OCI-M1 (cell line): ENCODE measurements around the gene EML5.
A peak's percentile ranks its signal among the peaks of the same experiment; 100 is the strongest.

Source experiments
- DNase-seq: peaks from one replicate; lab custom pipeline; 2025; lab: John Stamatoyannopoulos, UW

EML5 gene

DNA sequence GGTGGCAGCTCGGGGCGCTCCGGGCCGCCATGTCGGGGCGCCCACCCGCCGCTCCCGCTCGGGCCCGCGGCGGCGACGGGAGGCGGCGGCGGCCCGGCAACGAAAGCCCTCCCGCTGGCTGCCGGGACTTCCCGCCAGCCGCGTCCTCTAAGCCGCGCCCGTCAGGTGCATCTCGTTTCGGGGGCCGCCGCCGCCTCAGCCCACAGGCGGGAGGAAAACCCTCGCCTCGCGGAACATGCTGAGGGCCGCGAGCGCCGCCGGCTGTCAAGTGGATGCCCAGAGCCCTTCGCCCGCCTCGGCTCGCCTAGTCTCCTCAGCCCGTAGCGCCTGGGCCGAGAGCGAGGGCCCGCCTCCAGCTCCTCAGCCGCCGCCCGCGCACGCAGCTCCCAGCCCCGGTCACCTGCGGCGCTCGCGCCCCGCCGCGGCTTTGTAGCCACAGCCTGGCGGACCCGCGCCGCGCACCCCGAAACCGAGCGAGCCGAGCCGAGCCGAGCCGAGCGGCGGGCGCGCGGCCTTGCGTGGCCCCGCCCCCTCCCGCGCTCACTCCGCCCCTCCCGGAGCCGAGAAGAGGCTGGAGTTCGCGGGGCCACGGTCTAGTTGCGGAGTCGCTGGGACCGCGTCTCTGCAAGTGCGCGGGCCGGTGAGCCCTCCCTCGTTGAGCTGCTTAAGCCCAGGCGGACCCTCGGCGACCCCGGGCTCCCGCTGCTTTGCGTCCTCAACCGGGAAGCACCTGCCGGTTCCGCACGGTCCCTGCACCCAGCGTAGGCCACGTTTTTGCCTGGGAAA is at the start of gene EML5:
EML5 (minus strand) TSS at position 481 of the 786 bp plus-strand sequence; CDS start at position 31, 450 bp downstream.
- DNase-seq, result peak; percentile 76

DNA sequence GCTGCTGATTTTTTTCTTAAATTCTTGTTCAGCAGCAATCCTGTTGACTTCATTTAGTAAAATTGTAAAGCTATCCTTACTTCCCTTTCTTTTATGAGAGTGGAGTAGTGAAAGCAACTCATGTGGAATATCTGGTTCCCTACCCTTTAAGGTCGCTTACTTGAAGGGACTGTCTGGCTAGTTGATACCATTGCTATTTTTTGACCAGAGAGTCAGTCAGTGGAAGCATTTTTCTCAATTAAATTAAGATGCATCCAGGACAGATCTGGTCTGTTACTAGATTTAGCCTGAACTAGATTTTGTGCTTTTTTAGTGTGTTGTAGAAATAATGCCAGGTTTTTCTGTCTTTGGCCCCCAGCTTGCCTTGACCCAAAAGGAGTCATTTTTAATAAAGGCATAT is 49.7 kb upstream of the EML5 start:
- DNase-seq, result no peak

DNA sequence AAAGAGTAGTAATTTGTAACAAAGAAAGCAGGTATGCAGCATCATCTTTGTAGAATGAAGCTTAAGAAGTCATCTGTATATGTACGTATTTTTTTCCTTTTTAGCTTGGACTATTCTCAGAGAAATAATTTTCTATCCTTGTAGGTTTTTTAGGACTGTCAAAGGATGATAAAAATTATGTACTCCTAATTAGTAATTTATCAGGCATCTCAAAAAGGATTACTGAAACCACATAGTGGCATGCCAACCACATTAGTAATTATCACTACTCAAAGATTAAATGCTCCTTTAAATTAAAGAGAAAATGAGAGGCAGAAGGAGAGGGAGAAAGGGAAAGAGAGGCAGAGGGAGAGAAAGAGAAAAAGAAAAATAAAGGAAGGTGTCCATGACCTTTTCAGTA is 49.0 kb upstream of the EML5 start:
- DNase-seq, result no peak

DNA sequence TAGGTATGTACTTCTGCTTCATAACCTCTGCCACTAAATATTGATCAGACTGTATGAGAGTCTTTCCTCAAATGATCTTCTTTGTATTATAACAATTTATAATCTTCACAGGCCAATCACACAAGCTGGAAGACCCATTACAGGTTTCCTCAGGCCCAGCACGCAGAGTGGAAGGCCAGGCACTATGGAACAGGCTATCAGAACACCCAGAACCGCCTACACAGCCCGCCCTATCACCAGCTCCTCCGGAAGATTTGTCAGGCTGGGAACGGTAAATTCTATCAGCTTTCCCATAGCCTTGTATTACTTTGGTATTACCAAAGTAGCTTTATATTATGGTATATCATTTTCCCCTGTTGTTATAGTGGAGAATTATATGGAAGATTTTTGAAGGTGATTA is 48.2 kb upstream of the EML5 start:
- DNase-seq, result no peak

DNA sequence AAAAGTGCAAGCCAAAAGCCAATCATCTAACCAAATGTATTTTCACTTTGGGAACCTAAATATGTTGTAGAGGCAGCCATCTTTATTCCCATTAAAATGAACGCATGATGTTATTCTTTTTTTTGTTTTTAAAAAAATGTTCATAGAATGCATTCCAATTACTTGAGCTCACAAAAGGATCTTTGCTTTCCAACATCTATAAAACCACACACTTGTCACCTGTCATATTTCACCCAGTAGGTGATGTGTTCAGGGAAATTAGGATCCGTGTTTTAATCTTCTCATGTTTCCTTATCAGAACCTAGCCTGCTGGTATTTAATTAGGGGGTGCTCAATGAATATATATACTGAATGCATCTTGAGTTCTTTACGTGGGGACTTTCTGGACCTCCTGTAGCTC is 45.3 kb upstream of the EML5 start:
- no peak for DNase-seq

DNA sequence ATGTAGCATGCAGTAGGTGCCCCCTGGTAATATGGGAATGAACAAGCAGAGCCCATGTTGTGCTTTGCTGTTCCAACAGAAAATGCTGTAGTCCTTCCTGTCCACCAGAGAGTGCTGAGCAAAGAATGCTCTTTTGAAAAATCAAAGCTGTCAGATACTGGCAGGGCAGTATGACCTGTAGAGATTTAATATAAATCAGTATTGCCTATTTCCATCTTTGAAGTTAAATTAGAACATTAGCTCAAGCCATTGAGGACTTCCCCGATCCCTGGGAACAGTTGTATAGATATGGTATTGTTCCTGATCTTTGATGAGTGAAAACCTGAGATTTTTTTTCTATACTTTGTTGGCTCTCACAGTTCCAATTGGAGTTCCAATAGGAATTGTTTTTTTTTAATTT is 44.7 kb upstream of the EML5 start:
- no peak for DNase-seq

DNA sequence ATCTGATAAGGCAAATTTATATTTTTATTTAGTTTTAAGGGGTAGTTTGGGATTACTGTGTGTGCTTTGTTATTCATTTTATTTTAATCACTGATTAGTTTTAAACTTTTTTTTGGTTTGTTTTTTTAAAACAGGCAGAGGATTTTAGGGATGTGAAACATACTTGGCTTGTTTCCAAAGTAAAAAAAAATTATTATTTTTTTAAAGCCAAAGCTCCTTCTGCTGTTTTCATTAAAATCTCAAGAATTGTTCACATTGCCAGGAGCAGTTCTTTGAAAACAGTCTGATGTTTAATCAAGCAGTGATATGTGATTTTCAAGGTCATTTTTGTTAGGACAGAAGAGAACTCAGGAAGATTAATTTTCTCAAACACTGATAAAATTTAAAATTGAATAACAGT is 42.9 kb upstream of the EML5 start:
- no peak for DNase-seq

DNA sequence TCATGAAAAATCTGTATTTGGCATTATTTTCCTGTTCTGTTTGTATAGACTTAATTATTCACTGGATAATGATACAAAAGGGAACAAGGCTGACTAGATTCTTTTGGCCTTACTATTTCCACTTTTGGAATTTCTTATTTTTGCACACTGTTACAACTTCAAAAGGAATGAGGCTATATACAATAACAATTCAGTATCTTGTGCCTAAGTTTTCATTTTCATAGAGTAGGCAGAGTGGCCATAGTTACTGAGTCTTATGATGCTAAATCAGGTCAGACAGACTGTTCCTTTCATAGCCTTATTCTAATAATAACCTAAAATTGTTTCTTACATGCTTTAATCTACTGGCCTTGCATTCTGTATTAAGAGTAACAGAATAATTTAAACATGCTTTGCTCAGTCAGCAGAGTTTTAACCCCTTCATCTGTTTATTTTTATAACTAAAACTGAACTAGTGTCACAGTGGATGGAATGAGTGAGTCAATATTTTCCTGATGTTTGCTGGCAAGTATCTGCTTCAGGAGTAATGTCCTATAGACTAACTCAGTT is 42.2 kb upstream of the EML5 start:
- DNase-seq, result no peak

DNA sequence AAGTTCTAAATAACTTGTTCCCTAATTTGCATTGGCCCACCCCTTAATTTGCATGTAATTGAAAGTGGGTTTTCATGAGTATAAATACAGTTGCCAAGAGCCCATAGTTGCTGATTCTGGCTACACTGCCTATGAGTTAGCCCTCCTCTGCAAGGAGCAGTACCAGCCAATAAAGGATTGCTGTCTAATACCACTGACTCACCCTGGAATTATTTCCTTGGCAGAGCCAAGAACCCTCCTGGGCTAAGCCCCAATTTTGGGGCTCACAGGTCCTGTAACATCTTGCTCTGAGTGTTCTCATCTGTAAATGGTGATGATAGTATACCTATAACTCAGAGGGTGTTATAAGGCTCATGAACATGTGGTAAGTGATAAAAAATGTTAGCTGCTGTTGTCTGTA is 38.5 kb upstream of the EML5 start:
- DNase-seq, result no peak

DNA sequence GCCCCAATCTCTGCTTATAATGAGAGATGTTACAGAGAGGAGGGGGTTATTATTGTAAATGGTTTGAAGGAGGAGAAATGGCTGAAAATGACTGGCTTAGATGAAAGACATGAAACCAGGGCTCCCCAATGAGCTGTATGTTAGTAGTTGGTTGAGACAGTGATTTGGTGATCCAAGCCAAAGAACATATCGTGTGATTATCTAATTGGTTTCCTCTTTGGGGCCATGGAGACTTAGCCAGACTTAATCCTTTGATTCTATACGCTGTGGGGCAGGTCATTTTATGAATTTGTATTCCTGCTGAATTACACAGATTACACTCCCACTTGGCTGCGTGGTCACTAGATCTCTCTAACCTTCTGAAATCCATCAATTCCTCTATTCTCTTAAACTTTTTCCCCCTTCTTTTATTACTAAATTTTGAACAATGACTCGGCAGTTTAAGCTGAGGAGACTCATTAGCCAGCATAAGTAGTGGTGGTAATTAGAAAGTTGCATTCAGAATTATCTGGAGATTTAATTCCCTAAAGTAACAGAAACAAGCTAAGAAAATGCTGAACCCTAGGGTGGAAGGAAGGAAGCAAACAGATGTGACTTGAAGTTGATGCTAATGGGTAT is 37.0 kb upstream of the EML5 start:
- peak; percentile 21 for DNase-seq

DNA sequence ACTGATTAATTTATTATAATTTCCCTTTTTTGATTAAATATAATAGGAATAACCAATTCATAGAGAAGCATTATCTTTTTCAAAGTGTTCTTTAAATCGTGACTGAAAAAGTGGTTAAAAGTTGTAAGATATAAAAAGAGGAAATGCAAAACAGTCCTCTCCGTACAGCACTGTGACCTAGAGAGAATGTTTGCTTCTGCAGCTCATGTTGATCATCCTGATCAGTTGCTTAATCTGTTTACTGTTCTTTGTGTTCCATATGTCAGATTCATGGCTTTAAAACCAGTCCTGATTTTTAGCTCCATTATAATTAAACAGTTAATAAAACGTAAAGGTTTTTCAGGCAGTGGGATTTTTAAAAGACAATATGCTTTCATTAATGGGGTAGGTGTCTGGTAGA is 36.4 kb upstream of the EML5 start:
- peak; percentile 33 for DNase-seq

DNA sequence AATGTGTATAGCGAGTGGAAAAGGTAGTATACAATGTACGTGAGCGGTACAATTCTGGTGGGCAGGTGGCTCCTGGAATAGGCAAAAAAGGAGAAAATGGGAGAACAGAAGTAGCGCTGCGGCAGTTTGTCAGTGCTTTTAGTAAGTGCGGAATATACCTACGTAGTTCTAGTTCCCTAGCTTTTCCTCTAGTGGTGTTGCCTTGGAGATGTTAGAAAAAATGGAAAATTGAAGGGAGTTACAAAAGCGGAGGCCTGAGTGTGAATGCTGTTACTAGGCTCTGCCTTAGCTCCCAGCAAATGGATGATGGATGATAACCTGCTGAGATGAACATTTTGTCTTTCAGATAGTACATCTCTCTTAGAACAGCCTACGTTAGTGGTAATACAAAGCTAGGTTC is 32.8 kb upstream of the EML5 start:
- DNase-seq, result no peak

DNA sequence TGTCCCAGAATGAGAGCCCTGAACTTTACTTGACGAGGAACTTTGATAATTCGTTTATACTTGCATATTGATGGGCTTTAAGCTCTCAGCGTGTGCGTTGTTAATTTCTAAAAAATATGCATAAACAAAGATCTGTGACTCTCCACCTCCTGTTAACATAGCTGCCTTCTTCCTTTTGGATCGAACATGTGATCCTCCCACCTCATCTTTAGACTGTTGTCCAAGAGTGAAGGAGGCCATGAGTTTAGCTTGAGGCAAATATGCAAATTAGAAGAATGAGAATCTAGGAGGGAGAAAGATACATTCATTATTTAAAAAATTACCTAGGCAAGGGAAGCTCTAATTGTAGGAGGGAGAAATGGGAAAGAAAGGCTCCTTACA is 32.3 kb upstream of the EML5 start:
- DNase-seq, result peak; percentile 12

DNA sequence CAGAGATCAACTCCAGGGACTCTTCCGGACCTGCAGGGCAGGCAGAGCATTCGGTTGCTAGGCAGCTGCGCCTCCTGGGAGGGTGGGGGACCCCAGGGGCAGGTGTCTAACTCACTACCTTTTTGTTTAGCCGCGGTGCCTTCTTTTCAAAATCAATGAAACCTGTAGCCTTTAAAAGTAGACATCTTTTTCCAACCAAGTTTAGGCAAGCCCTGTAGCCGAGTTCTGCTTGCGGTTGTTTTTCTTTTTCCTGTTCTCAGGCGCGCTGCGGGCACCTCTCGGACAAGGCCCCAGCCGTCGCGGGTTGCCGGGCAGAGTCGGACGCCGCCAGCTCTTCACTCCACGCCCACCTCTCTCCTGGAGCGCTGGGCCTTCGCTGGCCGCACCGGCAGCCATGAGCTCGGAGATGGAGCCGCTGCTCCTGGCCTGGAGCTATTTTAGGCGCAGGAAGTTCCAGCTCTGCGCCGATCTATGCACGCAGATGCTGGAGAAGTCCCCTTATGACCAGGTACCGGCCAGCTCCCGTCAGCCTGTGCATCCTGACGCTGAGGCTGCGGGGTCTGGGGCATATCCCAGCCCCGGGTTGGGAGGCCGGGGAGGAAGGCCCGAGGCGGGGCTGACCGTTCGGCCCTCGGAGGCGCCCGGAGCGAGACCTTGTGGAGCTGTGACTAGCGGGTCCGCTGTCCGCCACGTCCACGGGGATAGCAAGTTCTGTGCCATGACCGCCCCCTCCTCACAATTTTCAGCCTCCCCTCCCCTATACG is 31.7 kb upstream of the EML5 start, which contains the start of gene TTC8:
TTC8 (plus strand) TSS at position 338 of the 764 bp plus-strand sequence; CDS start at position 395, 57 bp downstream.
- peak; percentile 90 for DNase-seq

DNA sequence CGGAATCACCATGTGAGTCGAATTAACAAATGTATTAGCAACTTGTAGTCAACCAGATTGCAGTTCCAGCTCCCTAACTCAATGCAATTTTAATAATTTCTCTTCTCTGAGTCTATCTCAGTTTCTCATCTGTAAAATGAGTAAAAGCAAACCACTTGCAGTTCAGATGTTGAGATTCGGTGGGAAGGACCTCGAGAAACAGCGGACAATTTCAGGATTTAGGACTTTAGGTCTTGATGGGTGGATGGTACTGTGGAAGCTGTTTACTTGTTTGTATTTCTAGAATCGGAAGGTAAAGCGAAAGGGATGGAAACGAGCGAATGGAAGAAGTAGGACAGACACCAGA is 31.2 kb upstream of the EML5 start:
- DNase-seq, result no peak

DNA sequence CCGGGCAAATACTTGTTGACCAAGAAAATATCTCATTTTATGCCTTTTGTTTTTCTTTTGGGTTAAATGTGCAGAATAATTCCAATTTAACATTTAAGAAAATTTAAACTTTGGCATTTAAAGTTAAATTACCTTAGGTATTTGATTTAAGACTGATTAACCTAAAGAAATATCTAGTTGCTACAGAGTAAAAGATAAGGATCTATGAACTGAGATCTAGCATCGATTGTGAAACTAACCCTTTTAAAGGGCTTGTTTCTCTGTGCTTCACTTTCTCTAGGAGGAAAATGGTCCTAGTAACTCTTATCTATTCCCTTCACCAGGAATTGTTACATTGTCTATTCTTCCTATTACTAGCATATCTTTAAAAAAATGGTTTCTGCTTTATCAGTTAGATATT is 29.1 kb upstream of the EML5 start:
- DNase-seq, result no peak

DNA sequence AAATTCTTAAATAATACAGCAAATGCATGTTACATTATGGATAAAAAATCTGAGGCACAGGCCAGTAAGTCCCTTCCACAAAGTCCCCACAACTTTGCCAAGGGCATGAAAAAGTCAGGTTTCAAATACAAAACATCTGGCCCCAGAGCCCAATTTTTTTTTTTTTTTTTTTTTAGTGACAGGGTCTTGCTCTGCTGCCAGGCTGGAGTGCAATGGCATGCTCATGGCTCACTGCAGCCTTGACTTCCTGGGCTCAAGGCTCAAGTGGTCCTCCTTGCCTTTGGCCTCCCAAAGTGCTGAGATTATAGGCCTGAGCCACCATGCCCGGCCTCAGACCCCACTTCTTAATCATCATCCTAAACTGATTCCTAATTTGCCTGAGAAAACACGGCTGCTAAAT is 28.6 kb upstream of the EML5 start:
- DNase-seq, result no peak

DNA sequence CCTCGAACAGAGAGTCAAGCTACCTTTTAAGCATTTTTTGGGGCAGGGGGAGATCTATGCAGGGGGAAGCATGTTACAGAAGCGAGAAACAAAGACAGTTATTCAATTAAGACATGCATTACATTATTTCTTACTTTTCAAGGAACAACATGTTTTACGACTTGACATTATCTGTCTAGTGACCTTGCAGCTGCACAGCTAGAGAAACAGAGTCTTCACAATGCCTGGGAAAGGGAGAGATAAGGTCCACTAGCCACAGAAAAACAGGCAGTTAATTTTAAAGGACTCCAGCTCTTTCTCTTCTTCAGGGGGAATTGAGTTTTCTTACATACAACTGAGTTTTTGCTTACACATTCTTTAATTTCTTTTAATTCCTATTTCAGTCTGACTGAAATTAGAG is 26.9 kb upstream of the EML5 start:
- peak; percentile 41 for DNase-seq

DNA sequence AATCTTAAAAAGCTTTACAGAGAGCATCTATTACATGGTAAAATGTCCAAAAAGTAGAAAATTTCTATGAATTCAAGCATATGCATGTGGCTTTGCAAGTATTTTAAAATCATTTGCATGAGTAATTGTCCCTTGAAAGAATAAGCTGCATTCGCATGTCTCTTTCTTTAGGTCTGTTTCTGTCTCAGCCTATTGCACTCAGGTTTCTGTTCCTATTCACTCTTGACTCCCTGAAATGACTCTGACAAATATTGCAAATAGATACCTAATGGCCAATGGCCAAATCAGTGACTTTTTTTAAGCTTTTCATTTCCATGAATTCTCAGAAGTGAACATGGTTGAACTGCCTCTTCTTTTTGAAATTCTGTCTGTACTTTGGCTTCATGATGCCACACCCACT is 25.3 kb upstream of the EML5 start:
- DNase-seq, result no peak

DNA sequence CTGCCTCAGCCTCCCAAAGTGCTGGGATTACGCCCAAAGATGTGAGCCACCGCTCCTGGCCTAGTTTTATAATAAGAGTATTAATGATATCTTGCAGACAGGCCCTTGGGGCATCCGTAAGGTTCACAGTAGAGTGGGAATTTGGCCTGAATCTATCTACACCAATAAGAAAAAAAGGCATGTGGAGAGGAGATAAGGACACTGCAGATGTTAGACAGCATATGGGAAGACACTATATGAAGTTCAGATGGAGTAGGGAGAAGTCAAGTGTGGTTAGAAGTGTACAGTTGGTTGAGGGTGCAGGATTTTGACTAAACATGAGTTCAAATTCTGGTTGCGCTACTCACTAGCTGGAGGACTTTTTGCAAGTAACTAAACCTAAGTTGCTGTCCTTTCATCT is 23.2 kb upstream of the EML5 start:
- DNase-seq, result peak; percentile 55

DNA sequence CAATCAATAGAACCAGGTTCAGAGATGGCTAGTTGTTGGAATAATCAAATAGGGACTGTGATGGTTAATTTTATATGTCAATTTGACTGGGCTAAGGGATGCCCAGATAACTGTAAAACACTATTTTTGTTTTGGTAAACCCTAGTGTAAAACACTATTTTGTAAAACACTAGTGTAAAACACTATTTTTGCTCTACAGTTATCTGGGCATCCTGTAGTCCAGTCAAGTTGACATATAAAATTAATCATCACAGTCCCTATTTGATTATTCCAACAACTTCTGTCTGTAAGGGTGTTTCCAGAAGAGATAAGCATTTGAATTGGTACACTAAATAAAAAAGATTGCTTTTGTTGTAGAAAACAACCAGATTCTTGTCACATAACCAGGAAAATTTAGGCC is 15.6 kb upstream of the EML5 start:
- no peak for DNase-seq

DNA sequence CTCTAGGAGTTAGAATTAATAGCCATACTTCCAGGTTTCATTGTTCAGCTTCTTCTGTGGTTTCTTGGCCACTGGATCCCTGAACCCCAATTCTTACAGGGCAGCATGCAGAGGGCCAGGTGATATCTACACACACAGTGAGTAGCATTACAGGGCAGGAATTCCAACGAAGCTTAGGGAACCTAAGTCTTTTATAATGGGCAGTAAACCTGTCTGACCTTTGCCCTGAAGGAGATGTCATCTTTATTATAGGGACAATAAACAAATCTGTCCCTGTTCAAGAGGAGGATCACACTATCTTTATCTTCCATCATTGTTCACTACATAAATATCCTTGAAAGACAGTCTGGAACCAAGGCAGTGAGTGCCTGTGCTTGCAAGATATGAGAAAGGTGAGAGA is 11.7 kb upstream of the EML5 start:
- no peak for DNase-seq

DNA sequence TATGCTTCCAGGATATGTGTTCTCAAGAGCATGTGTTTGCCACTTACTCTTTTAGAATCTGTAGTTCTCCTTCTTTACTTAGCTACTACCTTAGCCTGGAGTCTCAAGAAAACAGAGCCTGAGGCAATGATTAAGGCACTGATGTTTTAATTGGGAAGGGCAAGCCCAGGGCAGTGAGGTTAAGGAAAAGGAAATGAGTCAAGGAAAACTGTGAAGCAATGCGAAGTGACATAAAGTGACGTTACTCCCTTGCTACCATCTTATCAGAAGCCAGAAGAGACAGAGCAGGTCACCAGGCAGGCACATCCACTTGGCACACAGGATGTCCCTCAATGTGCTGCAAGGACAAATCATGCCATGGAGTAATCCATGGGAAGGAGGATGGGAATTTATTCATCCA is 11.3 kb upstream of the EML5 start:
- DNase-seq, result no peak
